ENCODE data around the gene CCDC69.

Gene CCDC69

DNA sequence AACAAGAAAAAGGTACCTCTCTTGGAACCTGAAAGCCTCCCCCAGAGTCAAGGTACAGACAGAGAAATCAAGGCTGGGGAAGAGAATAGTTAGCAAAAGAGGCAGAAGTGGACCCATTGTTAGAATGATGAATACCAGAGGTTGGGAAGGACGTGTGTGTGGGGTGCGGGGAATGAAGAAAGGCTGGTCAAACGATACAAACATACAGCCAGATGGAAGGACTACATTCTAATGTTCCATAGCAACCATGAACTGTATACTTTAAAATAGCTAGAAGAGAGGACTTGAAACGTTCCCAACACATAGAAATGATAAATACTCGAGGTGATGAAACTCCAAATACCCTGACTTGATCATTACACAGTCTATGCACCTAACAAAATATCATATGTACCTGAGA, 7.1 kb downstream of the CCDC69 start:
- no peak for TF ChIP-seq CTCF (IDR thresholded peaks at IDR 0.05; ENCODE audit: borderline replicate concordance, insufficient read depth, low read depth, low read length)
- H3K4me3 ChIP-seq (ENCODE audit: low read depth, low read length) = no peak overlapping the region

DNA sequence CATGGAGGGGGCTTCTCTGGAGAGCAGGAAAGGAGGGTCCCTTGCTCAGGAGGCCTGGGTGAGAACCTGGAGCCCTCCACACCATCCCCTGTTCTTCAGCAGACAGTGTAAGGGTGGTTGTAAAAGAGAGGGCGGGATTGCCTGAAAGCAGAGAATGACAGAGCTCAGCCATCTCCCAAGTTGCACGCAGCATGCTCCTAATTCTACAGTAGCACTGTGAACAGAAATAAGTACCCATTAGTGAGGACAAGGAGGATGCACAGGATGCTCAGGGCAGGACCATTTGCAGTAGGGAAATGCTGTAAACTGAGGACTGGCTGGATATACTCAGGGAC, 8.4 kb downstream of the CCDC69 start:
- peak overlapping the region; percentile 75 for H3K4me3 ChIP-seq (ENCODE audit: low read depth, low read length)
- TF ChIP-seq CTCF (IDR thresholded peaks at IDR 0.05; ENCODE audit: borderline replicate concordance, insufficient read depth, low read depth, low read length) = no peak

DNA sequence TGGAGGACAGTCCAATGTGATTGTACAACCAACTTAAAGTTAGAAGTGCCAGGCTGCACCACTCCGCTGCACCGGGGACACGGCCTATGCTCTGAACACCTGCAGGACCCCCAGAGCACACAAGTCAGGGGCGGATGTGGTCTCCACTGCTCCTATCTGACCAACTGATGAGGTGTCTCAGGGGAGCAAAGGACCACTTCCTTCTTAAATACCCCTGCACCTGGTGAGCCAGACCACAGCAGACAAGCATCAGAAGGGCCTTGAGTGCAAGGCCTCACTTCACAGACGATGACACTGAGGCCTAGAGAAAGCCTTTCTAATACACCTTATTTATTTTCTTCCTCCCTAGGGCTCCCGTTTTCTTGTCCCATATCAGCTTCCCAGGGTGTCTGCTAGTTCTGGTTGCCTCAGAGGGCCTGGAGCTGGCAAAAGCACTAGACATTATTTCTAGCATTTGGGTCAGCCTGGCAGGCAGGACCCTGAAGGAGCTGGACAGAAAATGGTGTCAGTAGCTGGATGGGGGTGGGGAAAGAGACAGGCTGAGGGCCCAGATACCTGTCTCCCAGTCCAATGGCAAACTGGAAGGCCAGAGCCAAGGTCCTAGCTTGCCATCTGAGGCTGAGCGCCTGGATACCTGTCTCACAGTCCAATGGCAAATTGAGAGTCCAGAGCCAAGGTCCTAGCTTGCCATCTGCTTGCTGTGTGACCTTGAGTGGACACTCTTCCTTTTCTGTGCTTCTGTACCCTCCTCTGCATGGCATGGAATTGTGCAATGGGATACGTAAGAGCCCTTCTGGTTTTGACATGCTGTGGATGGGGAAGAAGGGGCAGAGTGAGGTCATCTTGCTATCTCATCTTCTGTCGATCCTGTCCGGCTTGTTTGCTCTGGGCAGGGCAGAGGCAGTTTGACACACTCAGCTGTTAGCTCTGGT, 9.0 kb downstream of the CCDC69 start:
- TF ChIP-seq CTCF (IDR thresholded peaks at IDR 0.05; ENCODE audit: borderline replicate concordance, insufficient read depth, low read depth, low read length) = no peak
- H3K4me3 ChIP-seq (ENCODE audit: low read depth, low read length) = peak overlapping the region; percentile 75

DNA sequence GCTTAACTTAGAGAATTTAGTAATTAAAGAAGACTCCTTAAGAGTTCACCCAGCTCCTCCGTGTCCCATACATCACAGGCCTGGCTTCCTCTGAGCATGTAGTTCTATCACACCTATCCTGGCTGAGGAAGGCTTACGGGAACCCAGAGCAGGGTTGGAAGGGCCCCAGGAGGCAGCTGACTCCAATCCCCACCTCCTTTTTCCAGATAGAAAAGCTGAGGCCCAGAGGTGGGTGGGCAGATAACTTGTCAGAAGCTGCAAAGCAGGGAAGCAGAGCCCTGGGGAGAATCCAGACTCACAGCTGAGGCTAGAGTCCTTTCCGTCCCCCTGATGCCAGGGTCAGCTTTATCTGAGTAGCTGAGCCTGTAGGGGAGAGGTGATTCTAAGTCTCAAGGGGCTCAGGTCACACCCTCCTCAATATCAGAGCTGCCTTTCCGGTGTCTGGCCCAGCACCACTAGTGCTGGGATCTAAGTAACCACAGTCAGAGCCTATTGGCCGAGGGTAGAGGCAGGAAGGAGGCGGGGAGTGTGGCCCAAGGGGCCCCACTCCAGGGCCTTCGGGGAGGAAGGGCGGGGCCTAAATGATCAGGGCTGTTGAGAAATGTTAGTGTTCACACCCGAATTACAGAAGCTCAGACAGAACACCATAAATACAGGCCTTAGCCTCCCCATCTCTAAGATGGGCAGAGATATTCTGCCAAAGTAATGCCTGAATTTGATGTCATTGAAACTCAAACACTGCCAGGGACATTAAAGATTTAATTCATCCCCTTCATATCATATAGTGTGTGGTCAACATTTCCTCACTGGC, 9.9 kb downstream of the CCDC69 start:
- peak overlapping the region; percentile 75 for H3K4me3 ChIP-seq (ENCODE audit: low read depth, low read length)

GRCh38 chr5:151212406-151212798, 11.5 kb downstream of the CCDC69 start:
- TF ChIP-seq CTCF (IDR thresholded peaks at IDR 0.05; ENCODE audit: borderline replicate concordance, insufficient read depth, low read depth, low read length) = no peak
- H3K4me3 ChIP-seq (ENCODE audit: low read depth, low read length) = peak overlapping the region; percentile 50

More for the DNA sequence above, 9.9 kb downstream of the CCDC69 start:
- TF ChIP-seq CTCF (IDR thresholded peaks at IDR 0.05; ENCODE audit: borderline replicate concordance, insufficient read depth, low read depth, low read length) = no peak

GRCh38 chr5:151208481-151208914, 15.4 kb downstream of the CCDC69 start:
- no peak overlapping the region for H3K4me3 ChIP-seq (ENCODE audit: low read depth, low read length)
- no peak for TF ChIP-seq CTCF (IDR thresholded peaks at IDR 0.05; ENCODE audit: borderline replicate concordance, insufficient read depth, low read depth, low read length)

Measured in GM12875 (cell line).